Inflammatory macrophage (primary cell): ENCODE measurements around the gene CDH6.
A peak's percentile ranks its signal among the peaks of the same experiment; 100 is the strongest.

ENCODE experiments used
- DNase-seq, 2 donors: peaks; one replicate each; pipeline ENCODE4 v3.0.0-alpha.2; 2020 to 2022

CDH6 gene

GRCh38 chr5:31255041-31255440 is 61.6 kb downstream of the CDH6 start:
- no peak for DNase-seq

GRCh38 chr5:31268256-31268655 is 74.8 kb downstream of the CDH6 start:
- DNase-seq = no peak

- DNase-seq = no peak
Measured at GRCh38 chr5:31268686-31269085, 75.2 kb downstream of the CDH6 start.

- DNase-seq = no peak
Measured at GRCh38 chr5:31269259-31269658, 75.8 kb downstream of the CDH6 start.

- DNase-seq = peak in 1 of 2 donors; percentile 5
Measured at GRCh38 chr5:31270396-31270795, 76.9 kb downstream of the CDH6 start.

- no peak for DNase-seq
Measured at GRCh38 chr5:31271567-31271966, 78.1 kb downstream of the CDH6 start.

- DNase-seq = no peak
Measured at GRCh38 chr5:31273161-31273560, 79.7 kb downstream of the CDH6 start.

GRCh38 chr5:31273631-31274378 is 80.3 kb downstream of the CDH6 start:
- no peak for DNase-seq

- DNase-seq = no peak
Measured at GRCh38 chr5:31280210-31280609, 86.7 kb downstream of the CDH6 start.

GRCh38 chr5:31283326-31283725 is 89.8 kb downstream of the CDH6 start:
- no peak for DNase-seq

- DNase-seq = no peak
Measured at GRCh38 chr5:31285025-31285424, 91.5 kb downstream of the CDH6 start.

GRCh38 chr5:31287985-31288384 is 94.5 kb downstream of the CDH6 start:
- DNase-seq = no peak

GRCh38 chr5:31289429-31289828 is 95.9 kb downstream of the CDH6 start:
- no peak for DNase-seq

GRCh38 chr5:31291323-31291854 is 97.9 kb downstream of the CDH6 start:
- no peak for DNase-seq

- DNase-seq = no peak
Measured at GRCh38 chr5:31300501-31300900, 107.0 kb downstream of the CDH6 start.

GRCh38 chr5:31301833-31302232 is 108.3 kb downstream of the CDH6 start:
- no peak for DNase-seq

- DNase-seq = no peak
Measured at GRCh38 chr5:31303688-31304087, 110.2 kb downstream of the CDH6 start.

- no peak for DNase-seq
Measured at GRCh38 chr5:31317665-31318064, 124.2 kb downstream of the CDH6 start.

- no peak for DNase-seq
Measured at GRCh38 chr5:31319335-31319734, 125.8 kb downstream of the CDH6 start.

GRCh38 chr5:31322946-31323345 is 129.5 kb downstream of the CDH6 start:
- no peak for DNase-seq

- DNase-seq = no peak
Measured at GRCh38 chr5:31324842-31325241, 131.4 kb downstream of the CDH6 start.

GRCh38 chr5:31328040-31328733 is 134.7 kb downstream of the CDH6 start:
- DNase-seq = no peak

GRCh38 chr5:31329715-31330114 is 136.2 kb downstream of the CDH6 start:
- no peak for DNase-seq

- DNase-seq = no peak
Measured at GRCh38 chr5:31332160-31332559, 138.7 kb downstream of the CDH6 start.
